Measurements from ENCODE around the gene GOLGA6L10.
"Not testable (repeated sequence)": the region's sequence is repeated elsewhere in the genome, so short reads cannot be mapped to it uniquely, and the experiment has no call there.

DNA sequence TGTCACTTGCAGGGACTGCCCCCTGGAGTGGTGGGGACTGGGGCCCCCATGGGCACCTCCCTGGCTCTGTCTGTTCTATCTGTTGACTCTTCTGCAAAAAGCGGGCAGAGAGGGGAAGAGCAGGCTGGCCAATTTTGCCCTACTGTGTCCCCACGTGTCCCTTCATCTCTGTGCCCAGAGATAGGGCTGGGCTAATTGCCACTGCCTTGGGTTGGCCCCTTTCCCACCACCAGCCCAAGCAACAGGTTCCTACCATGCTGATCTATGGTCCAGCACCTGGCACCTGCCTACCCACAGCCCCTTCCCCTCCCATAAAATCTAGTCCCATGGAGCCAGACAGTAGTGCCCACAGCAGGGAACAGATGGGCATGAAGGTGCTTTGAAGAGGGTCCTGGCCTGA, 14.3 kb downstream of the GOLGA6L10 start:
- TF ChIP-seq, protein P1, sequence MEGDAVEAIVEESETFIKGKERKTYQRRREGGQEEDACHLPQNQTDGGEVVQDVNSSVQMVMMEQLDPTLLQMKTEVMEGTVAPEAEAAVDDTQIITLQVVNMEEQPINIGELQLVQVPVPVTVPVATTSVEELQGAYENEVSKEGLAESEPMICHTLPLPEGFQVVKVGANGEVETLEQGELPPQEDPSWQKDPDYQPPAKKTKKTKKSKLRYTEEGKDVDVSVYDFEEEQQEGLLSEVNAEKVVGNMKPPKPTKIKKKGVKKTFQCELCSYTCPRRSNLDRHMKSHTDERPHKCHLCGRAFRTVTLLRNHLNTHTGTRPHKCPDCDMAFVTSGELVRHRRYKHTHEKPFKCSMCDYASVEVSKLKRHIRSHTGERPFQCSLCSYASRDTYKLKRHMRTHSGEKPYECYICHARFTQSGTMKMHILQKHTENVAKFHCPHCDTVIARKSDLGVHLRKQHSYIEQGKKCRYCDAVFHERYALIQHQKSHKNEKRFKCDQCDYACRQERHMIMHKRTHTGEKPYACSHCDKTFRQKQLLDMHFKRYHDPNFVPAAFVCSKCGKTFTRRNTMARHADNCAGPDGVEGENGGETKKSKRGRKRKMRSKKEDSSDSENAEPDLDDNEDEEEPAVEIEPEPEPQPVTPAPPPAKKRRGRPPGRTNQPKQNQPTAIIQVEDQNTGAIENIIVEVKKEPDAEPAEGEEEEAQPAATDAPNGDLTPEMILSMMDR (IDR thresholded peaks at IDR 0.05) = not testable (repeated sequence)
- not testable (repeated sequence) for TF ChIP-seq POLR2A (IDR thresholded peaks at IDR 0.05; ENCODE audit: low read depth); POLR2AphosphoS5 (IDR thresholded peaks at IDR 0.05); EP300 (IDR thresholded peaks at IDR 0.05)

All from esophagus muscularis mucosa (tissue), 4 donors.